NCI-H1092 treated with DMSO at 0.1 percent for 48 hours (cell line): ENCODE results near the gene TMEM163.
"Not testable (repeated sequence)": the region's sequence is repeated elsewhere in the genome, so short reads cannot be mapped to it uniquely, and the experiment has no call there.

ENCODE experiments used
- DNase-seq: peaks from one replicate; lab custom pipeline; 2025; lab: John Stamatoyannopoulos, UW

Gene TMEM163

DNA sequence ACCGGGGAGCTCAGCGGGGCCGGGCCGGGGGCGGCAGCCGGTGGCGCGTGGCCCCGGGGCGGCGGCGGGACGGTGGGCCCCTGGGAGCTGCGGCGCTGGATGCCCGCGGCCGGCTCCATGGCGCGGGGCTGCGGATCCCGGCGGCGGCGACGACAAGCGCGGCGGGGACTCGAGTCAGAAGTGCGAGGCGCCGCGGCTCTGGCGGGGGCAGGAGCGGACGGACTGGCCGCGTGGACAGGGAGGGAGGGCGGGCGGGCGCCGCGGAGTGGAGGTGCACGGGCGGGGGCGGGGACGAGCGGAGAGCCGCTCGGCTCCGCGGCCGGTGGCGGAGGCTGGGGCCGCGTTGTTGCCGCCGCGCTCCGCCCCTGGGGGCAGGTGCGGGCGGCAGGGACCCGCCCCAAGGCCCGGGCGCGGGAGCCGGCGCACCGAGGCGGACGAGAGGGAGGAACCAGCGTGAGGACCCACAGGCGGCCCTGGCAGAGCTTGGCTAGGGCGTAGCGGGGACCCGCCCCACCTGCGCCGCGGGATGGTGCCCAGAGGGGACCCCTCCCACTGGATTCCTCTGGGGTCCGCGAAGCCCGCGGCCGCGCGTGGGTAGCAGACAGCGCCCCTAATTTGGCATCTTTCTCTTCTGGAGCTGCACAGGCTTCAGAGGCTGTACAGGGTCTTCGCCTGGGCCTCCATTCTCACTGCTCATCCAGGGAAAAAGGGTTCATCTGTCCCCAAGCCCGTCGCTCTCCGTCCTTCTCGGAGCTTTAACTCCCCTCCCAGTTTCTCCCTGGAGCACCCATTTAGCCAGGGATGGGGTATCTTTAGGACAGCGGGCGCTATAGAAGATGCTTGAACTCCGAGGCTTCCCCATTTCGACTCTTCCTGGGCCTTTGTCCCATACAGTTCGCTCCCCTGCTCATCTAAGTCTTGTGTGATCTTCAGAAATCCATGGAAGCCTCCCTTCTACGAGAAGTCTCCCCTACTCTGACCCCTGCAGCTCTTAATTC lies at the start of gene TMEM163:
TSS of gene TMEM163 (minus strand) at position 184 of the 998 bp plus-strand sequence.
- DNase-seq: peak; percentile 43

- no peak for DNase-seq
Measured at GRCh38 chr2:134766583-134766982, 47.8 kb upstream of the TMEM163 start.

GRCh38 chr2:134765987-134766386 lies 47.2 kb upstream of the TMEM163 start:
- no peak for DNase-seq

DNA sequence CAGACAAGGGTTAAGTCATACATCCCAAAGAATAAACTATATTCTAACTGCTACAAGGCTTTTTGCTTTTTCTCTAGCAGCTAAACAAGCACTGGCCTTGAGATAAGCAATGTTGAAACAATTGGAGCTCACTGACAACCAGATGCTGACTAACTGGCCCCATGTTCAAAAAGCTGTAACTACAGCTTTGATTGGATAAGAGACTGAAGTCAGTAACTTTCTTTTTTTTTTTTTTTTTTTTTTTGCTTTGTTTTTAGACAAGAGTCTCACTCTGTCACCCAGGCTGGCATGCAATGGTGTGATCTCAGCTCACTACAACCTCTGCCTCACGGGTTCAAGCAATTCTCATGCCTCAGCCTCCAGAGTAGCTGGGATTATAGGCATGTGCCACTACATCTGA lies 45.4 kb upstream of the TMEM163 start:
- no peak for DNase-seq

DNA sequence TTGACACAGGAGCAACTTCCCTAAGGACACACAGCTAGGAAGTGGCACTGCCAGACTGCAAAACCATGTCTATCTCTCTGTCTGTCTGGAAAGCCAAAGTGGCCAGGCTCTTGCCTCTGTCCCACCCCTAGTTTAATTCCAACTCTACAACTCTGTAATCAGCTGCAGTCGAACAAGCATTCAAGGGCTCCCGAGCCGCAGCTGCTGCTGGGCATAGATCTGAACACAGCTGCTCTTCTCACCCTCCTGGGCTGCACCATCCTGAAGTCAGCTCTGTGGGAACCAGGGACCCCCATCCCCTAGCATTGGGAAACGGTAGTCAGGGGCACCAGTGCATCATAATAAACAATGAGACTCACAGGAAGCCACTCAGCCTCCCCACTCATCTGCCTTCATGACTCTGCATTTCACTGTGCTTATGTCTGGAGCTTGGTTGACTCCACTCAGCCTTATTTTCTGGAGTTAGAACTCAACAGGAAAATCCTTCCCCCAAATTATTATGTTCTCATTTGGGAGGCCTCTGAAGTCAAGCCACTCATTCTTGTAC lies 44.4 kb upstream of the TMEM163 start:
- no peak for DNase-seq

DNA sequence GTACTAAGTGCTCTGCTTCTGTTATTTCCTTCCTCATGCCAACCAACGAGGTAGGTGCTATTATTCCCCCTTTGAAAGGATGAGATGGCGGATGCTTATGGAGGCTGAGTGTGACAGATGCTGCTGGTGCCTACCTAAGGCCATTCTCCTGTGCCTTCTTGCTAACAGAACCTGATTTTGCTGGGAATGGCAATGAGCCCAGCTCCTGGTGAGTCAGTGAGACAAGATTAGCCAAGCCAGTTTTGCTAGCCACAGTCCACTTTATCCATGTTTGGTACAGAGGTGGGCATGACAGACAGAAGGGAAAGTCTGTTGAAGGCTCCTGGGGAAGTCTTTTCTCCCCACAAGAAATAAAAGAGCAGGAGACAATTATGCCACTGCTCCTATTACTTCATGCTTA lies 43.7 kb upstream of the TMEM163 start:
- DNase-seq: no peak

- DNase-seq: no peak
Measured at GRCh38 chr2:134760385-134760784, 41.6 kb upstream of the TMEM163 start.

- DNase-seq: no peak
Measured at GRCh38 chr2:134758633-134759032, 39.8 kb upstream of the TMEM163 start.

DNA sequence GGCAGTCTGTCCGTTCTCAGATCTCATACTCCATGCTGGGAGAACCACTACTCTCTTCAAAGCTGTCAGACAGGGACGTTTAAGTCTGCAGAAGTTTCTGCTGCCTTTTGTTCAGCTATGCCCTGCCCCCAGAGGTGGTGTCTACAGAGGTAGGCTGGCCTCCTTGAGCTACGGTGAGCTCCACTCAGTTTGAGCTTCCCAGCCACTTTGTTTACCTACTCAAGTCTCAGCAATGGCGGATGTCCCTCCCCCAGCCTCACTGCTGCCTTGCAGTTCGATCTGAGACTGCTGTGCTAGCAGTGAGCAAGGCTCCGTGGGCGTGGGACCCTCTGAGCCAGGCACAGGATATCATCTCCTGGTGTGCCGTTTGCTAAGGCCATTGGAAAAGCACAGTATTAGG lies 33.2 kb upstream of the TMEM163 start:
- not testable (repeated sequence) for DNase-seq

DNA sequence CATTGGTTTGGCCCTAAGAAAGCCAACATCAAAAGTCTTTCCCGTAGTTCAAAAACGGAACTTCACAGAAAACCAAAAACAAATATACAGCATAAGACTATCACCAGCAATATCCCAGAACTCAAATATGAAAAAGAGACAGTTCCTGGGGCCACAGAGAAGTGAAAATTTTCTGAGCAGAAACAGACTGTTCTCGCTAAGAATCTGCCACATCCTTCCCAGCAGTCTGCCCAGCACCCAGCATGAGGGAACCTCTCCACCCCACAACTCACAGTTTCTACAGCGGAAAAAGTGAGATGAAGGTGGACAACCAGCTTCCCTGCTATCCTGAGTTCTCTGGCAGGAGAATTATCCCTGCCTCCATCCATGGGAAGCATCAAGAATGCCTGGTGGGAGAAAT lies 26.7 kb upstream of the TMEM163 start:
- DNase-seq: no peak

- no peak for DNase-seq
Measured at GRCh38 chr2:134745023-134745422, 26.2 kb upstream of the TMEM163 start.

DNA sequence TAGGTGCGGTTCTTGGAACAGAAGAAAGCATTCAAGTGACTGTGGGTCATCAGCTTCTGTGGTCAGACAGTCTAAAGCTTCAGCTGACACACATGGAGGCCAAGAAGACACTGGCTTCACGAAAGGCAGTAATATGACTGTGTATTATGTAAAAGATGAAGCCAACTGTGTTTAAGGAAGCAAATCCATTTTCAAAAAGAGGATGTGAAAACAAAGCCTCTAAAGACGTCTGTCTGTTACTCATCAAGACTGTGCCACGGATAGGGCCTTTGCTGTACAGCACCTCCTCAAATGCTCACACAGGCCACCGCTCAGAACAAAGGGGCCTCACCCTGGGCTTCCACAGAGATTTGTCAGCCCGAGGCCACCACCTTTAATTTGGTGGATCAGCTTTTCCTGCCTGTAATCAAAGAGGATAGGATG lies 21.1 kb upstream of the TMEM163 start:
- DNase-seq: no peak

GRCh38 chr2:134739236-134739878 lies 20.6 kb upstream of the TMEM163 start:
- no peak for DNase-seq

- DNase-seq: no peak
Measured at GRCh38 chr2:134738141-134738870, 19.5 kb upstream of the TMEM163 start.

- no peak for DNase-seq
Measured at GRCh38 chr2:134737671-134738070, 18.9 kb upstream of the TMEM163 start.

- no peak for DNase-seq
Measured at GRCh38 chr2:134736167-134736880, 17.5 kb upstream of the TMEM163 start.

GRCh38 chr2:134728163-134728562 lies 9.4 kb upstream of the TMEM163 start:
- no peak for DNase-seq

DNA sequence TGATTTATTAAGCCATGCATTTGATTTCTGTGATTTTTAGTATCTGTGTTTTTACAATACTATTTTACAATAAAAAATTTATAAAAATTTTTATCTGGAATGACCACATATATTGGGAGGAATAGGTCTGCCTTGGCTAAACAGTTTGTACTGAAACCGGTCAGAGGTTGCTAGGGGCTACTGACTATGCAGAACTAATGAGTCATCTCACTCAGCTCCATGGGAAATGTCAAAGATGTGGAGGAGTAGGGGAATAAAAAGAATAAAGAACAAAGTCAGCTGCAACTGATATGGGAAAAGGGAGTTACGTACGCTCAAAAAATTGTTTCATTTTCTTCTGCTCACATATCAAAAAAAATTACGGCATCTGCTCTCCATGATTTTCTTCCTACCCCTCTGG lies 8.6 kb upstream of the TMEM163 start:
- DNase-seq: no peak

GRCh38 chr2:134726645-134727044 lies 7.8 kb upstream of the TMEM163 start:
- DNase-seq: no peak

- DNase-seq: no peak
Measured at GRCh38 chr2:134725876-134726275, 7.1 kb upstream of the TMEM163 start.

GRCh38 chr2:134724341-134724740 lies 5.5 kb upstream of the TMEM163 start:
- no peak for DNase-seq

- not testable (repeated sequence) for DNase-seq
Measured at GRCh38 chr2:134723742-134724141, 4.9 kb upstream of the TMEM163 start.
